NCI-H1436 treated with DMSO at 0.1 percent for 48 hours (cell line): ENCODE measurements around the gene RBMS1.

Experiments used
- DNase-seq: peaks from one replicate; lab custom pipeline; 2025; lab: John Stamatoyannopoulos, UW

Gene RBMS1

GRCh38 chr2:160408959-160409291 lies 84.7 kb downstream of the RBMS1 start:
- no peak for DNase-seq

- DNase-seq = no peak
These were observed 85.2 kb downstream of the RBMS1 start for GRCh38 chr2:160408173-160408958.

- no peak for DNase-seq
These were observed 86.0 kb downstream of the RBMS1 start for GRCh38 chr2:160407393-160408172.

GRCh38 chr2:160406591-160407392 lies 86.8 kb downstream of the RBMS1 start:
- no peak for DNase-seq

- no peak for DNase-seq
These were observed 88.3 kb downstream of the RBMS1 start for GRCh38 chr2:160405077-160405867.

- no peak for DNase-seq
These were observed 90.3 kb downstream of the RBMS1 start for GRCh38 chr2:160402997-160403979.

- no peak for DNase-seq
These were observed 91.1 kb downstream of the RBMS1 start for GRCh38 chr2:160402501-160402900.

- no peak for DNase-seq
These were observed 91.7 kb downstream of the RBMS1 start for GRCh38 chr2:160401895-160402294.

GRCh38 chr2:160399880-160400279 lies 93.7 kb downstream of the RBMS1 start:
- no peak for DNase-seq

- DNase-seq = no peak
These were observed 96.1 kb downstream of the RBMS1 start for GRCh38 chr2:160397530-160397865.

- DNase-seq = no peak
These were observed 99.5 kb downstream of the RBMS1 start for GRCh38 chr2:160394153-160394552.

- no peak for DNase-seq
These were observed 101.4 kb downstream of the RBMS1 start for GRCh38 chr2:160392201-160392600.

- no peak for DNase-seq
These were observed 102.8 kb downstream of the RBMS1 start for GRCh38 chr2:160390544-160391455.

- no peak for DNase-seq
These were observed 103.7 kb downstream of the RBMS1 start for GRCh38 chr2:160389875-160390274.

- no peak for DNase-seq
These were observed 104.9 kb downstream of the RBMS1 start for GRCh38 chr2:160388464-160389263.

- no peak for DNase-seq
These were observed 105.9 kb downstream of the RBMS1 start for GRCh38 chr2:160387558-160388262.

GRCh38 chr2:160384791-160385190 lies 108.8 kb downstream of the RBMS1 start:
- no peak for DNase-seq

- no peak for DNase-seq
These were observed 112.1 kb downstream of the RBMS1 start for GRCh38 chr2:160381425-160381951.
